ENCODE data around the gene ERMP1. TPM values are rescaled to one million over a fixed set of nuclear protein-coding genes. Genes with fewer than 3 reads are reported as not detected.
A peak's percentile ranks its signal among the peaks of the same experiment; 100 is the strongest.

Gene ERMP1
- total and polyA plus RNA-seq, 10 of the 15 experiments (the other 5 are each of a cell fraction or from before 2014, with no cell fraction given), result 2.4 to 42.1 (median 8.1) TPM

GRCh38 chr9:5790923-5791322 is 42.0 kb downstream of the ERMP1 start (continued):
- TF ChIP-seq, protein P1, sequence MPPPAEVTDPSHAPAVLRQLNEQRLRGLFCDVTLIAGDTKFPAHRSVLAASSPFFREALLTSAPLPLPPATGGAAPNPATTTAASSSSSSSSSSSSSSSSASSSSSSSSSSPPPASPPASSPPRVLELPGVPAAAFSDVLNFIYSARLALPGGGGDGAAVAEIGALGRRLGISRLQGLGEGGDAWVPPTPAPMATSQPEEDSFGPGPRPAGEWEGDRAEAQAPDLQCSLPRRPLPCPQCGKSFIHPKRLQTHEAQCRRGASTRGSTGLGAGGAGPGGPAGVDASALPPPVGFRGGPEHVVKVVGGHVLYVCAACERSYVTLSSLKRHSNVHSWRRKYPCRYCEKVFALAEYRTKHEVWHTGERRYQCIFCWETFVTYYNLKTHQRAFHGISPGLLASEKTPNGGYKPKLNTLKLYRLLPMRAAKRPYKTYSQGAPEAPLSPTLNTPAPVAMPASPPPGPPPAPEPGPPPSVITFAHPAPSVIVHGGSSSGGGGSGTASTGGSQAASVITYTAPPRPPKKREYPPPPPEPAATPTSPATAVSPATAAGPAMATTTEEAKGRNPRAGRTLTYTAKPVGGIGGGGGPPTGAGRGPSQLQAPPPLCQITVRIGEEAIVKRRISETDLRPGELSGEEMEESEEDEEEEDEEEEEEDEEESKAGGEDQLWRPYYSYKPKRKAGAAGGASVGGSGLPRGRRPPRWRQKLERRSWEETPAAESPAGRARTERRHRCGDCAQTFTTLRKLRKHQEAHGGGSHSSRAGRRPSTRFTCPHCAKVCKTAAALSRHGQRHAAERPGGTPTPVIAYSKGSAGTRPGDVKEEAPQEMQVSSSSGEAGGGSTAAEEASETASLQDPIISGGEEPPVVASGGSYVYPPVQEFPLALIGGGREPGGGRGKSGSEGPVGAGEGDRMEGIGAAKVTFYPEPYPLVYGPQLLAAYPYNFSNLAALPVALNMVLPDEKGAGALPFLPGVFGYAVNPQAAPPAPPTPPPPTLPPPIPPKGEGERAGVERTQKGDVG (CRISPR knock-in tag; IDR thresholded peaks at IDR 0.05), result no peak
- TF ChIP-seq RAD51 (IDR thresholded peaks at IDR 0.05) (no peak), CREB1 (IDR thresholded peaks at IDR 0.05; ENCODE audit: low read depth) (no peak), ATF3 (IDR thresholded peaks at IDR 0.05; ENCODE audit: borderline replicate concordance, extremely low read depth, low read depth, low read length) (no peak), CBFB (IDR thresholded peaks at IDR 0.05; ENCODE audit: low read depth) (no peak)

GRCh38 chr9:5789489-5789888 is 43.4 kb downstream of the ERMP1 start:
- in situ Hi-C loops (cut with MboI), result no loop called here
- POLR2A ChIA-PET, result interaction anchor here (0.6 kb wide), 1 partner anchor 63 kb away, joined by 3 read pairs; no protein-coding TSS in a partner anchor
- no peak for FAIRE-seq

More at GRCh38 chr9:5789489-5789888, 43.4 kb downstream of the ERMP1 start:
- ATAC-seq, result peak; percentile 20; the same call in 1 of the 3 replicates
- ChIA-PET CTCF (interaction anchor here (0.6 to 1.0 kb wide), 3 partner anchors 15 to 557 kb away, joined by 3 to 4 read pairs (median 3); no protein-coding TSS in a partner anchor), RAD21 (ENCODE audit: unreplicated experiment) (no interaction called here), SMC1A (ENCODE audit: uncharacterized antibody, unreplicated experiment) (interaction anchor here (1.4 to 1.6 kb wide), 2 partner anchors 10 to 33 kb away, joined by 3 to 4 read pairs; no protein-coding TSS in a partner anchor)
- no peaks in the 10 kb centered on the region for H4K20me1 ChIP-seq (ENCODE audit: control insufficient read depth, insufficient read depth)
- H3K79me2 ChIP-seq (ENCODE audit: control insufficient read depth, insufficient read depth, low read length), result no peaks in the 10 kb centered on the region
- H3K36me3 ChIP-seq (ENCODE audit: control insufficient read depth in 2 of 2, insufficient read depth in 2 of 2, low read length in 1 of 2), result peaks cover 15 to 18% of the 10 kb centered on the region in 2 experiments
- H3K4me2 ChIP-seq (ENCODE audit: control insufficient read depth, insufficient read depth), result no peak overlapping the region
- TF ChIP-seq SMAD1 (IDR thresholded peaks at IDR 0.05; ENCODE audit: low read depth, partially characterized antibody) (no peak), YY1 (IDR thresholded peaks at IDR 0.05; ENCODE audit: low read depth, low read length) (no peak), ZNF207 (IDR thresholded peaks at IDR 0.05; ENCODE audit: borderline replicate concordance) (no peak), ZZZ3 (IDR thresholded peaks at IDR 0.05; ENCODE audit: control insufficient read depth, insufficient read length, low read depth) (no peak), CREM (IDR thresholded peaks at IDR 0.05; ENCODE audit: low read depth) (no peak), SRF (IDR thresholded peaks at IDR 0.05; ENCODE audit: low read depth in 2 of 2, low read length in 2 of 2) (no peak), NFIC (IDR thresholded peaks at IDR 0.05; ENCODE audit: low read depth, low read length) (no peak), HCFC1 (IDR thresholded peaks at IDR 0.05; ENCODE audit: low read length) (no peak), MXI1 (IDR thresholded peaks at IDR 0.05; ENCODE audit: low read depth, low read length) (no peak), NR2C1 (IDR thresholded peaks at IDR 0.05) (no peak), ZNF274 (IDR thresholded peaks at IDR 0.05; ENCODE audit: insufficient read depth, insufficient read length) (no peak), RELA (IDR thresholded peaks at IDR 0.05; ENCODE audit: borderline replicate concordance, partially characterized antibody) (no peak)
- TF ChIP-seq, protein P2, sequence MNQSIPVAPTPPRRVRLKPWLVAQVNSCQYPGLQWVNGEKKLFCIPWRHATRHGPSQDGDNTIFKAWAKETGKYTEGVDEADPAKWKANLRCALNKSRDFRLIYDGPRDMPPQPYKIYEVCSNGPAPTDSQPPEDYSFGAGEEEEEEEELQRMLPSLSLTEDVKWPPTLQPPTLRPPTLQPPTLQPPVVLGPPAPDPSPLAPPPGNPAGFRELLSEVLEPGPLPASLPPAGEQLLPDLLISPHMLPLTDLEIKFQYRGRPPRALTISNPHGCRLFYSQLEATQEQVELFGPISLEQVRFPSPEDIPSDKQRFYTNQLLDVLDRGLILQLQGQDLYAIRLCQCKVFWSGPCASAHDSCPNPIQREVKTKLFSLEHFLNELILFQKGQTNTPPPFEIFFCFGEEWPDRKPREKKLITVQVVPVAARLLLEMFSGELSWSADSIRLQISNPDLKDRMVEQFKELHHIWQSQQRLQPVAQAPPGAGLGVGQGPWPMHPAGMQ (IDR thresholded peaks at IDR 0.05; ENCODE audit: borderline replicate concordance), result no peak
- H2AFZ ChIP-seq (ENCODE audit: control insufficient read depth, low read depth, low read length), result no peak overlapping the region
- intact Hi-C loops (cut with micrococcal nuclease; ENCODE audit: unreplicated experiment), result no loop called here
- no peak overlapping the region for H3K4me3 ChIP-seq
- no TSS peak for BruUV-seq (replicated peaks)
- no peak overlapping the region for H3K9ac ChIP-seq (ENCODE audit: control insufficient read depth, insufficient read depth, low read length)
- H3K27me3 ChIP-seq (replicated peaks in 1 of 2; ENCODE audit: control insufficient read depth in 2 of 2, insufficient read depth in 2 of 2, low read length in 1 of 2), result no peaks in the 10 kb centered on the region
- no peak for DNase-seq (ENCODE audit: low read depth, low spot score)
- 88% methylated on average over 5 of the region's 5 CpGs for WGBS (ENCODE audit: insufficient coverage, insufficient replicate concordance, low lambda C conversion rate, missing lambda C conversion rate)
- no peaks in the 10 kb centered on the region for H3K9me3 ChIP-seq (replicated peaks; ENCODE audit: control insufficient read depth, insufficient read depth, low read length)
- H3K4me1 ChIP-seq (ENCODE audit: control insufficient read depth, insufficient read depth, low read length), result no peaks in the 10 kb centered on the region
- no peak overlapping the region for H3K27ac ChIP-seq (ENCODE audit: control insufficient read depth, insufficient read depth)

Data from GM12878 (cell line).